Lung (tissue), 12 donors: ENCODE measurements around the gene SPCS3. TPM values are rescaled to one million over a fixed set of nuclear protein-coding genes. Genes with fewer than 3 reads are reported as not detected.

Source experiments
- ATAC-seq: fragments of 200-7000 bp; cut with Tn5 transposase; one replicate; pipeline ENCODE4 v1.9.1; 2020; ENCODE audit warnings: moderate number of reproducible peaks; ENCODE audit not compliant: insufficient read depth, low FRiP score
- DNase-seq, 3 donors: peaks; one replicate each; pipeline ENCODE4 v3.0.0-alpha.2; 2013 to 2017
- H3K27ac ChIP-seq, 2 donors: one replicate each; pipeline ENCODE4 v1.5.1; 2013; ENCODE audit warnings: mild to moderate bottlenecking in 2 of 2, moderate library complexity in 2 of 2, control low read depth in 1 of 2, inconsistent platforms in 1 of 2, low read depth in 1 of 2, low read length in 1 of 2
- H3K27me3 ChIP-seq, 3 donors: one replicate each; pipeline ENCODE4 v1.5.1; 2013; ENCODE audit warnings: low read length in 2 of 3; ENCODE audit not compliant: control insufficient read depth in 3 of 3, insufficient read depth in 3 of 3
- H3K36me3 ChIP-seq, 4 donors: one replicate each; pipeline ENCODE4 v1.5.1; 2013; ENCODE audit warnings: low read length in 4 of 4, mild to moderate bottlenecking in 1 of 4, moderate library complexity in 1 of 4; ENCODE audit not compliant: control insufficient read depth in 4 of 4, insufficient read depth in 4 of 4
- H3K4me1 ChIP-seq, 5 donors: one replicate each; pipeline ENCODE4 v1.5.1; 2013; ENCODE audit warnings: low read length in 5 of 5, mild to moderate bottlenecking in 2 of 5, moderate library complexity in 1 of 5; ENCODE audit not compliant: control insufficient read depth in 5 of 5, insufficient read depth in 5 of 5
- H3K4me3 ChIP-seq: one replicate; pipeline ENCODE4 v1.5.1; 2013; ENCODE audit warnings: mild to moderate bottlenecking, control low read depth, moderate library complexity
- H3K9ac ChIP-seq, 2 donors: one replicate each; pipeline ENCODE4 v1.5.1; 2013; ENCODE audit warnings: low read length in 2 of 2, control low read depth in 1 of 2; ENCODE audit not compliant: insufficient read depth in 1 of 2
- H3K9me3 ChIP-seq, 4 donors: one replicate each; pipeline ENCODE4 v1.5.1; 2013; ENCODE audit warnings: low read length in 3 of 4, mild to moderate bottlenecking in 1 of 4, moderate library complexity in 1 of 4; ENCODE audit not compliant: control insufficient read depth in 4 of 4, insufficient read depth in 3 of 4
- CTCF ChIP-seq: IDR thresholded peaks from 2 replicates; pipeline ENCODE4 v1.5.1; 2012; ENCODE audit warnings: mild to moderate bottlenecking; ENCODE audit errors: control extremely low read depth, extremely low read depth
- WGBS, 2 donors: extraction: QIAGEN DNeasy Blood & Tissue Kit; methylation state at CpG; one replicate each; pipeline ENCODE4 v1.1.7; 2013; 5-methylcytosine and 5-hydroxymethylcytosine counted together
- polyA plus RNA-seq, 2 donors: library from polyadenylated mRNA; stranded (reverse); fragments of 200-250 nt; gene quantifications; one replicate each; pipeline ENCODE4 v1.2.1, GENCODE V29; 2013
- total RNA-seq, 2 donors: library from RNA; depleted of rRNA in 1 of 2; stranded (reverse); fragments of >200 nt in 1 of 2; gene quantifications; one replicate each; pipeline ENCODE4 v1.2.1, GENCODE V29; 2014 to 2021
- donor health status: control.
- donor health status: control.
- donor health status: Bipolar disorder and iron deficiency.
- donor health status: healthy.
- donor health status: DM: yes; HTN: yes; CAD: no.

The SPCS3 gene
- total and polyA plus RNA-seq, 4 donors: 39.4 to 170 (median 85.8) TPM

GRCh38 chr4:176350671-176351070 lies 30.9 kb downstream of the SPCS3 start:
- Histone ChIP-seq H3K9ac (no peak overlapping the region), H3K27ac (no peak overlapping the region), H3K27me3 (no peaks in the 10 kb centered on the region), H3K4me1 (no peaks in the 10 kb centered on the region), H3K36me3 (no peaks in the 10 kb centered on the region), H3K4me3 (no peak overlapping the region), H3K9me3 (no peaks in the 10 kb centered on the region)
- no peak for TF ChIP-seq CTCF
- DNase-seq (no peak), ATAC-seq (no peak)
- 94 to 96% methylated on average over 5 of the region's 5 CpGs for WGBS, 2 donors

- Histone ChIP-seq H3K27me3 (no peaks in the 10 kb centered on the region), H3K4me3 (no peak overlapping the region), H3K4me1 (no peaks in the 10 kb centered on the region), H3K9ac (no peak overlapping the region), H3K27ac (no peak overlapping the region), H3K36me3 (no peaks in the 10 kb centered on the region), H3K9me3 (no peaks in the 10 kb centered on the region)
- ATAC-seq (no peak), DNase-seq (no peak)
- no peak for TF ChIP-seq CTCF
- WGBS, 2 donors: 66 to 80% methylated on average over 1 of the region's 1 CpG
Measured at GRCh38 chr4:176354884-176355283, 35.1 kb downstream of the SPCS3 start.

GRCh38 chr4:176357359-176358082 lies 37.8 kb downstream of the SPCS3 start:
- no peaks in the 10 kb centered on the region for H3K27me3 ChIP-seq
- H3K9me3 ChIP-seq: no peaks in the 10 kb centered on the region
- DNase-seq: peak in 1 of 3 donors; percentile 7
- H3K4me3 ChIP-seq: no peak overlapping the region
- no peak for ATAC-seq
- H3K27ac ChIP-seq: no peak overlapping the region
- H3K4me1 ChIP-seq: no peaks in the 10 kb centered on the region
- no peaks in the 10 kb centered on the region for H3K36me3 ChIP-seq
- TF ChIP-seq CTCF: no peak
- no peak overlapping the region for H3K9ac ChIP-seq
- WGBS, 2 donors: 63 to 67% methylated on average over 4 of the region's 4 CpGs

GRCh38 chr4:176358083-176358469 lies 38.3 kb downstream of the SPCS3 start:
- WGBS, 2 donors: 90 to 95% methylated on average over 3 of the region's 3 CpGs
- Histone ChIP-seq H3K27me3 (no peaks in the 10 kb centered on the region), H3K27ac (no peak overlapping the region), H3K36me3 (no peaks in the 10 kb centered on the region), H3K4me1 (no peaks in the 10 kb centered on the region), H3K9me3 (no peaks in the 10 kb centered on the region), H3K9ac (no peak overlapping the region), H3K4me3 (no peak overlapping the region)
- no peak for TF ChIP-seq CTCF
- DNase-seq (no peak), ATAC-seq (no peak)
